ENCODE data around the gene NDE1. TPM values are rescaled to one million over a fixed set of nuclear protein-coding genes. Genes with fewer than 3 reads are reported as not detected.

The NDE1 gene
- total and polyA plus RNA-seq, 9 of the 15 experiments (the other 6 are each of a cell fraction or from before 2014, with no cell fraction given) = 3.1 to 59.9 (median 30.0) TPM

GRCh38 chr16:15654591-15654990, 4.5 kb downstream of the NDE1 start (continued):
- TF ChIP-seq NR0B1 (IDR thresholded peaks at IDR 0.05; ENCODE audit: partially characterized antibody) = no peak
- TF ChIP-seq TGIF2 (CRISPR knock-in tag; IDR thresholded peaks at IDR 0.05) = no peak
- TF ChIP-seq ATF2 (CRISPR knock-in tag; IDR thresholded peaks at IDR 0.05) = no peak
- peak; percentile 78 for TF ChIP-seq BCOR (IDR thresholded peaks at IDR 0.05)
- TF ChIP-seq PHF20 (IDR thresholded peaks at IDR 0.05; ENCODE audit: partially characterized antibody) = no peak
- no peak for TF ChIP-seq CREB1 (IDR thresholded peaks at IDR 0.05)
- TF ChIP-seq CREB1 (CRISPR knock-in tag; IDR thresholded peaks at IDR 0.05) = no peak
- TF ChIP-seq POU5F1 (IDR thresholded peaks at IDR 0.05; ENCODE audit: borderline replicate concordance, low read depth, low read length, partially characterized antibody) = no peak
- TF ChIP-seq CHAMP1 (IDR thresholded peaks at IDR 0.05) = no peak
